ENCODE results near the gene FAM13A. TPM values are rescaled to one million over a fixed set of nuclear protein-coding genes. Genes with fewer than 3 reads are reported as not detected.

The FAM13A gene
- total and polyA plus RNA-seq, 2 of the 13 experiments (the other 11 are each of a cell fraction or from before 2014, with no cell fraction given), result 1.2 to 36.2 TPM

DNA sequence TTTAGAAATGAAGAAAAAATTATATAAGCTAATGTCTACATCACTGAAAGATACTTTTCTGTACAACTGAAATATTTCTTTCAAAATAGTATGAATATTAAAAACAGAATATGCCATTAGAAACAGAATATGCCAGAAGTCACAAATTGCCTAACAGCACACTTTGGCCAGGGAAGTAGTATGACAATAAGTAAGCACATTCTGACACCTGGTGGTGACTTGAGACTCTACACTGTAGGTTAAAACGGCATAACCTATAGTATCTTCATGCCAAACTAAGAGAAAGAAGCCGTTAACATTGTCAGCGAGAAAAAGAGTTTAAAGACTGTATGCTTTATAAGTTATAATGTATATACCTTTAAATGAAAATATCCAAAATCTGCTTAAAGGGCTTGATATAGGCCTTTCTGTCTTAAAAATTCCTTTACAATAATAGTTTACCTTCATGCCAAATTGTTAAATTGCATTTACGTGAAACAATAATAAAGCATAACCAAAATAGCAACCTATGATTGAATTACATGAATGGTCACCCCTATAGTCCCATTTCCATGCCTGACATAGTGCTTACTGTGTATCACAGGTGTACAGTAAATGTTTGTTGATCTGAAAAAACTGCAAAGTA, 32.8 kb downstream of the FAM13A start (continued):
- no peak for TF ChIP-seq CREB3 (CRISPR knock-in tag; IDR thresholded peaks at IDR 0.05)
- TF ChIP-seq, protein P1, sequence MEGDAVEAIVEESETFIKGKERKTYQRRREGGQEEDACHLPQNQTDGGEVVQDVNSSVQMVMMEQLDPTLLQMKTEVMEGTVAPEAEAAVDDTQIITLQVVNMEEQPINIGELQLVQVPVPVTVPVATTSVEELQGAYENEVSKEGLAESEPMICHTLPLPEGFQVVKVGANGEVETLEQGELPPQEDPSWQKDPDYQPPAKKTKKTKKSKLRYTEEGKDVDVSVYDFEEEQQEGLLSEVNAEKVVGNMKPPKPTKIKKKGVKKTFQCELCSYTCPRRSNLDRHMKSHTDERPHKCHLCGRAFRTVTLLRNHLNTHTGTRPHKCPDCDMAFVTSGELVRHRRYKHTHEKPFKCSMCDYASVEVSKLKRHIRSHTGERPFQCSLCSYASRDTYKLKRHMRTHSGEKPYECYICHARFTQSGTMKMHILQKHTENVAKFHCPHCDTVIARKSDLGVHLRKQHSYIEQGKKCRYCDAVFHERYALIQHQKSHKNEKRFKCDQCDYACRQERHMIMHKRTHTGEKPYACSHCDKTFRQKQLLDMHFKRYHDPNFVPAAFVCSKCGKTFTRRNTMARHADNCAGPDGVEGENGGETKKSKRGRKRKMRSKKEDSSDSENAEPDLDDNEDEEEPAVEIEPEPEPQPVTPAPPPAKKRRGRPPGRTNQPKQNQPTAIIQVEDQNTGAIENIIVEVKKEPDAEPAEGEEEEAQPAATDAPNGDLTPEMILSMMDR (CRISPR knock-in tag; IDR thresholded peaks at IDR 0.05), result peak; percentile 87
- 0 out of 2 replicates have a peak, but pooled peaks have one; percentile 36 for TF ChIP-seq RXRB (CRISPR knock-in tag; IDR thresholded peaks at IDR 0.05; ENCODE audit: borderline replicate concordance)
- peak; percentile 85 for TF ChIP-seq CEBPG (CRISPR knock-in tag; IDR thresholded peaks at IDR 0.05)
- TF ChIP-seq SMC3 (IDR thresholded peaks at IDR 0.05; ENCODE audit: low read length), result peak; percentile 98
- TF ChIP-seq CEBPB (IDR thresholded peaks at IDR 0.05; ENCODE audit: borderline replicate concordance, low read depth, low read length), result peak; percentile 67

DNA sequence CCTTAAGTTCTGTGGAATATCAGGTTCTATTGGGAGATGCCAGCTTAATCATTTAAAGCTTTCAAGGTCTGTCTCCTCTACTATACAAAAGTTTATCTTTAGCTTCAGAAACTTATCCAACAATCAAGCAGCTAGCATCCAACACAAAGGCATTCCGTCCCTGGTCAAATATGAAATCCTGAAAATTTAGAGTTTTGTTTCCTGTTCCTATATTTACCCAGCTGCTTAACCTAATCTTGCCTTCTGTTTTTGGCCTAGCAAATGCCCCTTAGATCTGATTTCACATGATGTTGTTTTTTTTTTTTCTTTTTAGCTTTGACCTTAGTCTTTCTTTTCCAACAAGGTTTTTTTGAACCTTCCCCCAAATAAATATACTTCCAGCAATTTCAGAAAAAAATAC, 33.8 kb downstream of the FAM13A start:
- no peak overlapping the region for H3K4me3 ChIP-seq (replicated peaks in 1 of 3; ENCODE audit: insufficient read depth in 1 of 3, low read depth in 2 of 3, low read length in 3 of 3)
- H3K27ac ChIP-seq (ENCODE audit: extremely low read length, insufficient read depth, low read length), result no peak overlapping the region
- peaks cover 35% of the 10 kb centered on the region for H3K4me1 ChIP-seq (ENCODE audit: insufficient read depth, low read length)
- no peaks in the 10 kb centered on the region for H3K27me3 ChIP-seq (ENCODE audit: control insufficient read depth in 1 of 2, insufficient read depth in 2 of 2, low read length in 2 of 2)
- intact Hi-C loops (cut with micrococcal nuclease; ENCODE audit: unreplicated experiment) (loop anchor here (10.0 kb wide), 1 partner anchor 348 kb away; no protein-coding TSS in a partner anchor), in situ Hi-C loops (cut with HindIII; ENCODE audit: extremely low pct_ligation_motif_present, low pct_unique_long_range_greater_than_20kb) (loop anchor here (5.0 to 10.0 kb wide), 3 partner anchors 206 to 488 kb away; no protein-coding TSS in a partner anchor)
- ATAC-seq, result no peak
- H3K9me3 ChIP-seq (ENCODE audit: low read length), result no peaks in the 10 kb centered on the region
- H3K4me2 ChIP-seq (ENCODE audit: low read depth, low read length), result no peak overlapping the region
- FAIRE-seq, result no peak
- H3K9ac ChIP-seq (ENCODE audit: insufficient read depth, low read depth, low read length), result no peak overlapping the region
- no peaks in the 10 kb centered on the region for H4K20me1 ChIP-seq (ENCODE audit: insufficient read depth, low read length)
- no peak for DNase-seq (ENCODE audit: low spot score)
- POLR2A ChIA-PET, result no interaction called here
- BruUV-seq (replicated peaks), result no TSS peak
- CTCF ChIA-PET (ENCODE audit: low intra/inter-chr PET ratio, low total read pairs), result interaction anchor here (1.4 to 3.3 kb wide), 3 partner anchors 204 to 497 kb away, joined by 4 to 78 read pairs (median 13); no protein-coding TSS in a partner anchor
- 50% methylated on average over 1 of the region's 1 CpG for WGBS (ENCODE audit: low lambda C conversion rate)
- H3K79me2 ChIP-seq (ENCODE audit: insufficient read depth, low read length), result no peaks in the 10 kb centered on the region
- no peaks in the 10 kb centered on the region for H3K36me3 ChIP-seq (replicated peaks in 1 of 2; ENCODE audit: control insufficient read depth in 1 of 2, insufficient read depth in 2 of 2, low read length in 2 of 2)
- H2AFZ ChIP-seq (ENCODE audit: low read length), result no peak overlapping the region
- TF ChIP-seq, protein P2, sequence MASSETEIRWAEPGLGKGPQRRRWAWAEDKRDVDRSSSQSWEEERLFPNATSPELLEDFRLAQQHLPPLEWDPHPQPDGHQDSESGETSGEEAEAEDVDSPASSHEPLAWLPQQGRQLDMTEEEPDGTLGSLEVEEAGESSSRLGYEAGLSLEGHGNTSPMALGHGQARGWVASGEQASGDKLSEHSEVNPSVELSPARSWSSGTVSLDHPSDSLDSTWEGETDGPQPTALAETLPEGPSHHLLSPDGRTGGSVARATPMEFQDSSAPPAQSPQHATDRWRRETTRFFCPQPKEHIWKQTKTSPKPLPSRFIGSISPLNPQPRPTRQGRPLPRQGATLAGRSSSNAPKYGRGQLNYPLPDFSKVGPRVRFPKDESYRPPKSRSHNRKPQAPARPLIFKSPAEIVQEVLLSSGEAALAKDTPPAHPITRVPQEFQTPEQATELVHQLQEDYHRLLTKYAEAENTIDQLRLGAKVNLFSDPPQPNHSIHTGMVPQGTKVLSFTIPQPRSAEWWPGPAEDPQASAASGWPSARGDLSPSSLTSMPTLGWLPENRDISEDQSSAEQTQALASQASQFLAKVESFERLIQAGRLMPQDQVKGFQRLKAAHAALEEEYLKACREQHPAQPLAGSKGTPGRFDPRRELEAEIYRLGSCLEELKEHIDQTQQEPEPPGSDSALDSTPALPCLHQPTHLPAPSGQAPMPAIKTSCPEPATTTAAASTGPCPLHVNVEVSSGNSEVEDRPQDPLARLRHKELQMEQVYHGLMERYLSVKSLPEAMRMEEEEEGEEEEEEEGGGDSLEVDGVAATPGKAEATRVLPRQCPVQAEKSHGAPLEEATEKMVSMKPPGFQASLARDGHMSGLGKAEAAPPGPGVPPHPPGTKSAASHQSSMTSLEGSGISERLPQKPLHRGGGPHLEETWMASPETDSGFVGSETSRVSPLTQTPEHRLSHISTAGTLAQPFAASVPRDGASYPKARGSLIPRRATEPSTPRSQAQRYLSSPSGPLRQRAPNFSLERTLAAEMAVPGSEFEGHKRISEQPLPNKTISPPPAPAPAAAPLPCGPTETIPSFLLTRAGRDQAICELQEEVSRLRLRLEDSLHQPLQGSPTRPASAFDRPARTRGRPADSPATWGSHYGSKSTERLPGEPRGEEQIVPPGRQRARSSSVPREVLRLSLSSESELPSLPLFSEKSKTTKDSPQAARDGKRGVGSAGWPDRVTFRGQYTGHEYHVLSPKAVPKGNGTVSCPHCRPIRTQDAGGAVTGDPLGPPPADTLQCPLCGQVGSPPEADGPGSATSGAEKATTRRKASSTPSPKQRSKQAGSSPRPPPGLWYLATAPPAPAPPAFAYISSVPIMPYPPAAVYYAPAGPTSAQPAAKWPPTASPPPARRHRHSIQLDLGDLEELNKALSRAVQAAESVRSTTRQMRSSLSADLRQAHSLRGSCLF (CRISPR knock-in tag; IDR thresholded peaks at IDR 0.05; ENCODE audit: borderline replicate concordance), result no peak
- TF ChIP-seq ZNF740 (CRISPR knock-in tag; IDR thresholded peaks at IDR 0.05) (no peak), ZNF768 (CRISPR knock-in tag; IDR thresholded peaks at IDR 0.05) (no peak), HMGA1 (CRISPR knock-in tag; conservative IDR thresholded peaks at IDR 0.05) (no peak)
- TF ChIP-seq, protein P3, sequence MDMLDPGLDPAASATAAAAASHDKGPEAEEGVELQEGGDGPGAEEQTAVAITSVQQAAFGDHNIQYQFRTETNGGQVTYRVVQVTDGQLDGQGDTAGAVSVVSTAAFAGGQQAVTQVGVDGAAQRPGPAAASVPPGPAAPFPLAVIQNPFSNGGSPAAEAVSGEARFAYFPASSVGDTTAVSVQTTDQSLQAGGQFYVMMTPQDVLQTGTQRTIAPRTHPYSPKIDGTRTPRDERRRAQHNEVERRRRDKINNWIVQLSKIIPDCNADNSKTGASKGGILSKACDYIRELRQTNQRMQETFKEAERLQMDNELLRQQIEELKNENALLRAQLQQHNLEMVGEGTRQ (IDR thresholded peaks at IDR 0.05; ENCODE audit: low read depth, low read length), result no peak
- TF ChIP-seq, protein P3 (CRISPR knock-in tag; IDR thresholded peaks at IDR 0.05; ENCODE audit: borderline replicate concordance), result no peak
